ENCODE results near the gene KCNK13. TPM values are rescaled to one million over a fixed set of nuclear protein-coding genes. Genes with fewer than 3 reads are reported as not detected.

The KCNK13 gene
- total and polyA plus RNA-seq, 2 of the 13 experiments (the other 11 are each of a cell fraction or from before 2014, with no cell fraction given): 0.08 to 0.29 TPM

GRCh38 chr14:90060312-90060964, 1.4 kb upstream of the KCNK13 start (continued):
- no peak for TF ChIP-seq MLXIP (CRISPR knock-in tag; IDR thresholded peaks at IDR 0.05; ENCODE audit: borderline replicate concordance)
- no peak for TF ChIP-seq GRHL1 (CRISPR knock-in tag; conservative IDR thresholded peaks at IDR 0.05)
- TF ChIP-seq ZNF558 (CRISPR knock-in tag; IDR thresholded peaks at IDR 0.05; ENCODE audit: borderline replicate concordance): 0 out of 2 replicates have a peak, but pooled peaks have one; percentile 24
- TF ChIP-seq KLF12 (CRISPR knock-in tag; IDR thresholded peaks at IDR 0.05; ENCODE audit: borderline replicate concordance): 0 out of 2 replicates have a peak, but pooled peaks have one; percentile 43
- 0 out of 2 replicates have a peak, but pooled peaks have one; percentile 29 for TF ChIP-seq ZNF451 (CRISPR knock-in tag; IDR thresholded peaks at IDR 0.05)
- no peak for TF ChIP-seq RBFOX2 (IDR thresholded peaks at IDR 0.05; ENCODE audit: low read depth, low read length)
- no peak for TF ChIP-seq THYN1 (CRISPR knock-in tag; IDR thresholded peaks at IDR 0.05; ENCODE audit: borderline replicate concordance, low read depth)
- TF ChIP-seq HOXD1 (CRISPR knock-in tag; IDR thresholded peaks at IDR 0.05): no peak
- peak; percentile 69; the same call in 1 of the 2 replicates for TF ChIP-seq ZFP91 (CRISPR knock-in tag; IDR thresholded peaks at IDR 0.05; ENCODE audit: borderline replicate concordance)
- peak; percentile 88; the same call in 1 of the 2 replicates for TF ChIP-seq HINFP (CRISPR knock-in tag; IDR thresholded peaks at IDR 0.05; ENCODE audit: low read depth)
- no peak for TF ChIP-seq KDM1A (CRISPR knock-in tag; IDR thresholded peaks at IDR 0.05)
- TF ChIP-seq, protein P1, sequence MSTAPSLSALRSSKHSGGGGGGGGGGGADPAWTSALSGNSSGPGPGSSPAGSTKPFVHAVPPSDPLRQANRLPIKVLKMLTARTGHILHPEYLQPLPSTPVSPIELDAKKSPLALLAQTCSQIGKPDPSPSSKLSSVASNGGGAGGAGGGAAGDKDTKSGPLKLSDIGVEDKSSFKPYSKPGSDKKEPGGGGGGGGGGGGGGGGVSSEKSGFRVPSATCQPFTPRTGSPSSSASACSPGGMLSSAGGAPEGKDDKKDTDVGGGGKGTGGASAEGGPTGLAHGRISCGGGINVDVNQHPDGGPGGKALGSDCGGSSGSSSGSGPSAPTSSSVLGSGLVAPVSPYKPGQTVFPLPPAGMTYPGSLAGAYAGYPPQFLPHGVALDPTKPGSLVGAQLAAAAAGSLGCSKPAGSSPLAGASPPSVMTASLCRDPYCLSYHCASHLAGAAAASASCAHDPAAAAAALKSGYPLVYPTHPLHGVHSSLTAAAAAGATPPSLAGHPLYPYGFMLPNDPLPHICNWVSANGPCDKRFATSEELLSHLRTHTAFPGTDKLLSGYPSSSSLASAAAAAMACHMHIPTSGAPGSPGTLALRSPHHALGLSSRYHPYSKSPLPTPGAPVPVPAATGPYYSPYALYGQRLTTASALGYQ (CRISPR knock-in tag; IDR thresholded peaks at IDR 0.05): 0 out of 2 replicates have a peak, but pooled peaks have one; percentile 25

Data from HepG2 (cell line).